HepG2 (cell line): ENCODE measurements around the gene NAGA. TPM values are rescaled to one million over a fixed set of nuclear protein-coding genes. Genes with fewer than 3 reads are reported as not detected.

Experiments
- MXD1 ChIP-seq: sonication (generic); formaldehyde crosslinking; IDR thresholded peaks from 2 replicates; pipeline ENCODE4 v1.4.0; 2020; ENCODE audit warnings: mild to moderate bottlenecking, missing genetic modification reagents
- NRL ChIP-seq: sonication (generic); formaldehyde crosslinking; IDR thresholded peaks from 2 replicates; pipeline ENCODE4 v1.5.0; 2020; ENCODE audit warnings: missing genetic modification reagents, mild to moderate bottlenecking, moderate library complexity, borderline replicate concordance
- PHF8 ChIP-seq: sonication (generic); formaldehyde crosslinking; IDR thresholded peaks from 2 replicates; pipeline ENCODE4 v1.5.0; 2020; ENCODE audit warnings: missing genetic modification reagents
- ZNF317 ChIP-seq: sonication (generic); formaldehyde crosslinking; IDR thresholded peaks from 2 replicates; pipeline ENCODE4 v1.5.0; 2020; ENCODE audit warnings: mild to moderate bottlenecking, missing genetic modification reagents
- ZNF335 ChIP-seq: sonication (generic); formaldehyde crosslinking; IDR thresholded peaks from 2 replicates; pipeline ENCODE4 v1.4.0; 2020; ENCODE audit warnings: missing genetic modification reagents
- ZNF605 ChIP-seq: sonication (generic); formaldehyde crosslinking; IDR thresholded peaks from 2 replicates; pipeline ENCODE4 v1.8.0; 2022; ENCODE audit warnings: mild to moderate bottlenecking, missing genetic modification reagents
- ZNF609 ChIP-seq: sonication (generic); formaldehyde crosslinking; IDR thresholded peaks from 2 replicates; pipeline ENCODE4 v1.4.0; 2020; ENCODE audit warnings: mild to moderate bottlenecking, missing genetic modification reagents, borderline replicate concordance
- ZNF720 ChIP-seq: sonication (generic); formaldehyde crosslinking; IDR thresholded peaks from 2 replicates; pipeline ENCODE4 v1.4.0; 2020; ENCODE audit warnings: missing genetic modification reagents
- polyA plus RNA-seq, 8 experiments: library from polyadenylated mRNA; depleted of rRNA in 3 of 8; stranded (reverse) in 7 of 8; unstranded in 1 of 8; fragments of >200 nt; fragmentation: Illumina TruSeq in 4 of 8; extraction: Trizol in 4 of 8; gene quantifications; 2 replicates each; pipeline versions ENCODE4 v1.2.1 to v1.2.3, GENCODE V29; 2011 to 2016; ENCODE audit warnings: low read depth in 4 of 8, missing spikeins in 1 of 8, mixed read lengths in 1 of 8; ENCODE audit not compliant: insufficient read depth in 1 of 8
- total RNA-seq, 5 experiments: library from RNA; depleted of rRNA; stranded (reverse); fragments of >200 nt; fragmentation: Illumina TruSeq; extraction: Trizol; gene quantifications; 2 replicates each; pipeline ENCODE4 v1.2.3, GENCODE V29; 2016; ENCODE audit warnings: low read depth in 1 of 5
- TF ChIP-seq, protein P1 (sequence below): sonication (generic); formaldehyde crosslinking; IDR thresholded peaks from 2 replicates; pipeline ENCODE4 v1.4.0; 2020; ENCODE audit warnings: mild to moderate bottlenecking, missing genetic modification reagents
- TF ChIP-seq, protein P2 (sequence below): sonication (generic); formaldehyde crosslinking; IDR thresholded peaks from 2 replicates; pipeline ENCODE4 v1.5.0; 2020; ENCODE audit warnings: mild to moderate bottlenecking, missing genetic modification reagents, moderate library complexity
- TF ChIP-seq, protein P3 (sequence below): sonication (generic); formaldehyde crosslinking; IDR thresholded peaks from 2 replicates; pipeline ENCODE4 v1.8.0; 2022; ENCODE audit warnings: mild to moderate bottlenecking, missing genetic modification reagents, moderate library complexity

Gene NAGA
- total and polyA plus RNA-seq, 2 of the 13 experiments (the other 11 are each of a cell fraction or from before 2014, with no cell fraction given) = 15.1 to 23.4 TPM

DNA sequence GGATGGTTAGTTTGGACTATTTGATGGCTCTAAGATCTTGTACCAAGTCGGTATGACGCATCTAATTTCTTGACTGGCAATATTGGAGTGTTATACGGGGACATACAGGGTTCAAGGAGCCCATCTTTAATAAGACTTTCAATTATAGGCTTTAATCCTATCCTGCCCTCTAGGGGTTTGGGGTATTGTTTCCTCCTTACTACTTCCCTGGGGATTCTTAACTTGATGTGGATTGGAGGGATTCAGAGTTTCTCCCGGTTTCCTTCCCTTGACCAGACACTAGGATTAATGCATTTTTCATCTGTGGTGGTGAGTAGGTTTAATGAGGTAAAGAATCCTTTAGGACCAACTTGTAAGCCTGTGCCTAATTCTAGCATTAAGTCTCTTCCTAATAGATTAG lies 41.2 kb upstream of the NAGA start (continued):
- TF ChIP-seq MXD1 (CRISPR knock-in tag) (no peak), ZNF609 (no peak), ZNF720 (CRISPR knock-in tag) (no peak), PHF8 (CRISPR knock-in tag) (no peak), ZNF605 (CRISPR knock-in tag) (no peak), ZNF317 (CRISPR knock-in tag) (no peak), NRL (no peak), ZNF335 (no peak)
- TF ChIP-seq, protein P1, sequence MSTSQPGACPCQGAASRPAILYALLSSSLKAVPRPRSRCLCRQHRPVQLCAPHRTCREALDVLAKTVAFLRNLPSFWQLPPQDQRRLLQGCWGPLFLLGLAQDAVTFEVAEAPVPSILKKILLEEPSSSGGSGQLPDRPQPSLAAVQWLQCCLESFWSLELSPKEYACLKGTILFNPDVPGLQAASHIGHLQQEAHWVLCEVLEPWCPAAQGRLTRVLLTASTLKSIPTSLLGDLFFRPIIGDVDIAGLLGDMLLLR = no peak
- TF ChIP-seq, protein P2, sequence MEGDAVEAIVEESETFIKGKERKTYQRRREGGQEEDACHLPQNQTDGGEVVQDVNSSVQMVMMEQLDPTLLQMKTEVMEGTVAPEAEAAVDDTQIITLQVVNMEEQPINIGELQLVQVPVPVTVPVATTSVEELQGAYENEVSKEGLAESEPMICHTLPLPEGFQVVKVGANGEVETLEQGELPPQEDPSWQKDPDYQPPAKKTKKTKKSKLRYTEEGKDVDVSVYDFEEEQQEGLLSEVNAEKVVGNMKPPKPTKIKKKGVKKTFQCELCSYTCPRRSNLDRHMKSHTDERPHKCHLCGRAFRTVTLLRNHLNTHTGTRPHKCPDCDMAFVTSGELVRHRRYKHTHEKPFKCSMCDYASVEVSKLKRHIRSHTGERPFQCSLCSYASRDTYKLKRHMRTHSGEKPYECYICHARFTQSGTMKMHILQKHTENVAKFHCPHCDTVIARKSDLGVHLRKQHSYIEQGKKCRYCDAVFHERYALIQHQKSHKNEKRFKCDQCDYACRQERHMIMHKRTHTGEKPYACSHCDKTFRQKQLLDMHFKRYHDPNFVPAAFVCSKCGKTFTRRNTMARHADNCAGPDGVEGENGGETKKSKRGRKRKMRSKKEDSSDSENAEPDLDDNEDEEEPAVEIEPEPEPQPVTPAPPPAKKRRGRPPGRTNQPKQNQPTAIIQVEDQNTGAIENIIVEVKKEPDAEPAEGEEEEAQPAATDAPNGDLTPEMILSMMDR (CRISPR knock-in tag) = no peak
- TF ChIP-seq, protein P3, sequence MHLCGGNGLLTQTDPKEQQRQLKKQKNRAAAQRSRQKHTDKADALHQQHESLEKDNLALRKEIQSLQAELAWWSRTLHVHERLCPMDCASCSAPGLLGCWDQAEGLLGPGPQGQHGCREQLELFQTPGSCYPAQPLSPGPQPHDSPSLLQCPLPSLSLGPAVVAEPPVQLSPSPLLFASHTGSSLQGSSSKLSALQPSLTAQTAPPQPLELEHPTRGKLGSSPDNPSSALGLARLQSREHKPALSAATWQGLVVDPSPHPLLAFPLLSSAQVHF (CRISPR knock-in tag) = no peak
- TF ChIP-seq, all 625 proteins: peak for 0
